ENCODE measurements around the gene KCNH1. TPM values are rescaled to one million over a fixed set of nuclear protein-coding genes. Genes with fewer than 3 reads are reported as not detected.

KCNH1 gene
- total and polyA plus RNA-seq, 10 of the 15 experiments (the other 5 are each of a cell fraction or from before 2014, with no cell fraction given): 0.02 to 0.04 (median 0.04) TPM; not detected in 7

- H4K20me1 ChIP-seq (ENCODE audit: control insufficient read depth, insufficient read depth): no peaks in the 10 kb centered on the region
- 28% methylated on average over 3 of the region's 3 CpGs for WGBS (ENCODE audit: insufficient coverage, insufficient replicate concordance, low lambda C conversion rate, missing lambda C conversion rate)
- H3K27ac ChIP-seq (ENCODE audit: control insufficient read depth, insufficient read depth): no peak overlapping the region
- H3K4me3 ChIP-seq: no peak overlapping the region
- H3K79me2 ChIP-seq (ENCODE audit: control insufficient read depth, insufficient read depth, low read length): no peaks in the 10 kb centered on the region
- ATAC-seq: no peak
- no peaks in the 10 kb centered on the region for H3K4me1 ChIP-seq (ENCODE audit: control insufficient read depth, insufficient read depth, low read length)
- intact Hi-C loops (cut with micrococcal nuclease; ENCODE audit: unreplicated experiment) (no loop called here), in situ Hi-C loops (cut with MboI) (no loop called here)
- H3K27me3 ChIP-seq (replicated peaks in 1 of 2; ENCODE audit: control insufficient read depth in 2 of 2, insufficient read depth in 2 of 2, low read length in 1 of 2): no peaks in the 10 kb centered on the region
- ChIA-PET RAD21 (ENCODE audit: unreplicated experiment) (no interaction called here), CTCF (interaction anchor here (0.6 to 1.5 kb wide), 3 partner anchors 12 to 1172 kb away, joined by 3 read pairs; no protein-coding TSS in a partner anchor), SMC1A (ENCODE audit: uncharacterized antibody, unreplicated experiment) (no interaction called here), POLR2A (interaction anchor here (0.6 kb wide), 1 partner anchor 538 kb away, joined by 3 read pairs; no protein-coding TSS in a partner anchor)
- no peaks in the 10 kb centered on the region for H3K36me3 ChIP-seq (ENCODE audit: control insufficient read depth in 2 of 2, insufficient read depth in 2 of 2, low read length in 1 of 2)
- H2AFZ ChIP-seq (ENCODE audit: control insufficient read depth, low read depth, low read length): no peak overlapping the region
- DNase-seq (ENCODE audit: low read depth, low spot score): no peak
- no peak overlapping the region for H3K4me2 ChIP-seq (ENCODE audit: control insufficient read depth, insufficient read depth)
- FAIRE-seq: no peak
- H3K9me3 ChIP-seq (replicated peaks; ENCODE audit: control insufficient read depth, insufficient read depth, low read length): no peaks in the 10 kb centered on the region
- no TSS peak for BruUV-seq (replicated peaks)
- no peak overlapping the region for H3K9ac ChIP-seq (ENCODE audit: control insufficient read depth, insufficient read depth, low read length)
- TF ChIP-seq LARP7 (IDR thresholded peaks at IDR 0.05) (no peak), BMI1 (IDR thresholded peaks at IDR 0.05; ENCODE audit: borderline replicate concordance) (no peak), KAT2A (conservative IDR thresholded peaks at IDR 0.05; ENCODE audit: control insufficient read depth, low read depth, low read length) (no peak), SP1 (IDR thresholded peaks at IDR 0.05; ENCODE audit: low read depth, low read length) (no peak), ZZZ3 (IDR thresholded peaks at IDR 0.05; ENCODE audit: control insufficient read depth, insufficient read length, low read depth) (no peak), EGR1 (IDR thresholded peaks at IDR 0.05; ENCODE audit: borderline replicate concordance in 1 of 2, low read depth in 2 of 2, low read length in 2 of 2) (no peak), ZNF592 (IDR thresholded peaks at IDR 0.05) (no peak), HDGF (IDR thresholded peaks at IDR 0.05) (no peak), PRDM15 (CRISPR knock-in tag; IDR thresholded peaks at IDR 0.05) (no peak), ASH2L (IDR thresholded peaks at IDR 0.05; ENCODE audit: borderline replicate concordance, low read depth) (no peak), BCL3 (IDR thresholded peaks at IDR 0.05; ENCODE audit: borderline replicate concordance, insufficient read depth, low read depth, low read length, poor library complexity, severe bottlenecking) (no peak), YY1 (IDR thresholded peaks at IDR 0.05; ENCODE audit: low read depth, low read length) (no peak), SPI1 (IDR thresholded peaks at IDR 0.05; ENCODE audit: borderline replicate concordance, insufficient read depth, low read depth, low read length) (no peak)
These were observed 312.3 kb downstream of the KCNH1 start for GRCh38 chr1:210821615-210822014.

Measured in GM12878 (cell line).